Upper lobe of left lung (tissue), 6 donors: ENCODE data around the gene CDH13. TPM values are rescaled to one million over a fixed set of nuclear protein-coding genes. Genes with fewer than 3 reads are reported as not detected.
A peak's percentile ranks its signal among the peaks of the same experiment; 100 is the strongest.

Experiments used
- ATAC-seq, 2 donors: fragments of 200-7000 bp; cut with Tn5 transposase; one replicate each; pipeline ENCODE4 v1.9.1; 2022; ENCODE audit warnings: mild to moderate bottlenecking in 2 of 2, moderate library complexity in 2 of 2; ENCODE audit not compliant: low FRiP score in 2 of 2
- DNase-seq, 2 donors: peaks; one replicate each; pipeline ENCODE4 v3.0.0-alpha.2; 2019 to 2020
- H3K27ac ChIP-seq, 4 donors: fragments of 200-600 bp; sonication (generic); one replicate each; pipeline ENCODE4 v1.5.1; 2016 to 2019
- H3K27me3 ChIP-seq, 4 donors: fragments of 200-600 bp; sonication (generic); one replicate each; pipeline ENCODE4 v1.5.1; 2017 to 2019
- H3K36me3 ChIP-seq, 4 donors: fragments of 200-600 bp; sonication (generic); one replicate each; pipeline ENCODE4 v1.5.1; 2016 to 2019
- H3K4me1 ChIP-seq, 4 donors: fragments of 200-600 bp; sonication (generic); one replicate each; pipeline ENCODE4 v1.5.1; 2018 to 2019
- H3K4me3 ChIP-seq, 4 donors: fragments of 200-600 bp; sonication (generic); one replicate each; pipeline ENCODE4 v1.5.1; 2017 to 2019; ENCODE audit warnings: mild to moderate bottlenecking in 2 of 4, moderate library complexity in 1 of 4
- H3K9me3 ChIP-seq, 4 donors: fragments of 200-600 bp; sonication (generic); one replicate each; pipeline ENCODE4 v1.5.1; 2018 to 2019
- CTCF ChIP-seq, 6 experiments: fragments of 450-650 bp in 4 of 6; fragments of 200-600 bp in 2 of 6; sonication (generic) in 2 of 6; IDR thresholded peaks; one replicate each; pipeline ENCODE4 v1.5.1; 2016 to 2019; ENCODE audit warnings: antibody characterized with exemption in 6 of 6
- EP300 ChIP-seq, 4 donors: sonication (generic); formaldehyde crosslinking; IDR thresholded peaks; one replicate each; pipeline ENCODE4 v1.5.1; 2017; ENCODE audit warnings: antibody characterized with exemption in 4 of 4, control low read depth in 2 of 4
- POLR2A ChIP-seq, 4 donors: fragments of 450-650 bp; IDR thresholded peaks; one replicate each; pipeline ENCODE4 v1.5.1; 2016 to 2017; ENCODE audit warnings: antibody characterized with exemption in 4 of 4, mild to moderate bottlenecking in 2 of 4
- POLR2AphosphoS5 ChIP-seq, 2 donors: sonication (generic); formaldehyde crosslinking; IDR thresholded peaks; one replicate each; pipeline ENCODE4 v1.5.1; 2017; ENCODE audit warnings: antibody characterized with exemption in 2 of 2
- WGBS, 2 donors: methylation state at CpG; one replicate each; pipeline ENCODE4 v1.1.5; 2017 to 2018; 5-methylcytosine and 5-hydroxymethylcytosine counted together
- total RNA-seq, 6 donors: library from RNA; depleted of rRNA in 4 of 6; stranded (reverse); fragments of >200 nt in 4 of 6; gene quantifications; one replicate each; pipeline versions ENCODE4 v1.1.0 to v1.2.1, GENCODE V29; 2016 to 2021
- donor health status: DM: no; HTN: no; CAD: no; lungs with moderate emphysema.
- donor health status: DM: no; HTN: yes; CAD: no; lungs with severe emphysema.

The CDH13 gene
- total RNA-seq, 6 donors from 2014 or later = 11.3 to 39.8 (median 19.9) TPM

- no peaks in the 10 kb centered on the region for H3K36me3 ChIP-seq
- no peak for ATAC-seq
- H3K9me3 ChIP-seq = no peaks in the 10 kb centered on the region
- H3K27ac ChIP-seq = no peak overlapping the region
- TF ChIP-seq POLR2A (IDR thresholded peaks at IDR 0.05) = no peak
- TF ChIP-seq EP300 (IDR thresholded peaks at IDR 0.05) = no peak
- TF ChIP-seq CTCF (IDR thresholded peaks at IDR 0.05) = no peak
- no peak for TF ChIP-seq POLR2AphosphoS5 (IDR thresholded peaks at IDR 0.05)
- 62 to 66% methylated on average over 7 of the region's 7 CpGs for WGBS, 2 donors
- H3K27me3 ChIP-seq = no peaks in the 10 kb centered on the region
- DNase-seq = no peak
- no peak overlapping the region for H3K4me3 ChIP-seq
- H3K4me1 ChIP-seq = peaks cover 3 to 10% (median 6%) of the 10 kb centered on the region in 4 donors
Measured at GRCh38 chr16:82703871-82704768, 77.4 kb downstream of the CDH13 start.

- DNase-seq = no peak
- 64 to 82% methylated on average over 3 of the region's 3 CpGs for WGBS, 2 donors
- Histone ChIP-seq H3K9me3 (no peaks in the 10 kb centered on the region), H3K27me3 (no peaks in the 10 kb centered on the region), H3K27ac (no peak overlapping the region), H3K4me1 (no peaks in the 10 kb centered on the region), H3K36me3 (no peaks in the 10 kb centered on the region), H3K4me3 (no peak overlapping the region)
- no peak for TF ChIP-seq EP300 (IDR thresholded peaks at IDR 0.05)
- TF ChIP-seq CTCF (IDR thresholded peaks at IDR 0.05) = no peak
- no peak for TF ChIP-seq POLR2A (IDR thresholded peaks at IDR 0.05)
- TF ChIP-seq POLR2AphosphoS5 (IDR thresholded peaks at IDR 0.05) = no peak
- ATAC-seq = no peak
Measured at GRCh38 chr16:82709987-82710386, 83.2 kb downstream of the CDH13 start.

- Histone ChIP-seq H3K4me1 (no peaks in the 10 kb centered on the region), H3K4me3 (no peak overlapping the region), H3K27me3 (no peaks in the 10 kb centered on the region), H3K27ac (no peak overlapping the region), H3K9me3 (no peaks in the 10 kb centered on the region), H3K36me3 (no peaks in the 10 kb centered on the region)
- ATAC-seq (no peak), DNase-seq (peak in 1 of 2 donors; percentile 28)
- TF ChIP-seq EP300 (IDR thresholded peaks at IDR 0.05) = no peak
- TF ChIP-seq CTCF (IDR thresholded peaks at IDR 0.05) = no peak
- 67 to 78% methylated on average over 4 of the region's 4 CpGs for WGBS, 2 donors
Measured at GRCh38 chr16:82713778-82714177, 87.0 kb downstream of the CDH13 start.

- DNase-seq = no peak
- WGBS, 2 donors = 75 to 96% methylated on average over 8 of the region's 8 CpGs
- no peaks in the 10 kb centered on the region for H3K4me1 ChIP-seq
- no peak for ATAC-seq
- TF ChIP-seq EP300 (IDR thresholded peaks at IDR 0.05) (no peak), POLR2AphosphoS5 (IDR thresholded peaks at IDR 0.05) (no peak), POLR2A (IDR thresholded peaks at IDR 0.05) (no peak), CTCF (IDR thresholded peaks at IDR 0.05) (no peak)
- H3K36me3 ChIP-seq = no peaks in the 10 kb centered on the region
- no peak overlapping the region for H3K4me3 ChIP-seq
- no peak overlapping the region for H3K27ac ChIP-seq
- no peaks in the 10 kb centered on the region for H3K9me3 ChIP-seq
- H3K27me3 ChIP-seq = no peaks in the 10 kb centered on the region
Measured at GRCh38 chr16:82715160-82715559, 88.4 kb downstream of the CDH13 start.

- H3K36me3 ChIP-seq = no peaks in the 10 kb centered on the region
- ATAC-seq (no peak), DNase-seq (no peak)
- no peaks in the 10 kb centered on the region for H3K9me3 ChIP-seq
- TF ChIP-seq POLR2AphosphoS5 (IDR thresholded peaks at IDR 0.05) (no peak), EP300 (IDR thresholded peaks at IDR 0.05) (no peak), POLR2A (IDR thresholded peaks at IDR 0.05) (no peak), CTCF (IDR thresholded peaks at IDR 0.05) (no peak)
- no peaks in the 10 kb centered on the region for H3K4me1 ChIP-seq
- no peak overlapping the region for H3K4me3 ChIP-seq
- H3K27ac ChIP-seq = no peak overlapping the region
- WGBS, 2 donors = 59 to 71% methylated on average over 2 to 3 of the region's 3 CpGs
- no peaks in the 10 kb centered on the region for H3K27me3 ChIP-seq
Measured at GRCh38 chr16:82715833-82716232, 89.1 kb downstream of the CDH13 start.
